GM10847 (cell line): Measurements from ENCODE around the gene PRR18.

ENCODE experiments used
- POLR2A ChIP-seq: IDR thresholded peaks from 2 replicates; pipeline ENCODE4 v1.6.1; 2011; ENCODE audit not compliant: insufficient read length; ENCODE audit errors: extremely low read depth

PRR18 gene

GRCh38 chr6:166275714-166276166 lies 32.5 kb downstream of the PRR18 start:
- no peak for TF ChIP-seq POLR2A

GRCh38 chr6:166274739-166275370 lies 33.3 kb downstream of the PRR18 start:
- TF ChIP-seq POLR2A = no peak

GRCh38 chr6:166274163-166274562 lies 34.0 kb downstream of the PRR18 start:
- TF ChIP-seq POLR2A = no peak

GRCh38 chr6:166271376-166271765 lies 36.8 kb downstream of the PRR18 start:
- TF ChIP-seq POLR2A = no peak

GRCh38 chr6:166270706-166271375 lies 37.4 kb downstream of the PRR18 start:
- TF ChIP-seq POLR2A = no peak

- TF ChIP-seq POLR2A = no peak
Measured at GRCh38 chr6:166269301-166270039, 38.7 kb downstream of the PRR18 start.

- no peak for TF ChIP-seq POLR2A
Measured at GRCh38 chr6:166268431-166268830, 39.8 kb downstream of the PRR18 start.

GRCh38 chr6:166267526-166267925 lies 40.7 kb downstream of the PRR18 start:
- no peak for TF ChIP-seq POLR2A

DNA sequence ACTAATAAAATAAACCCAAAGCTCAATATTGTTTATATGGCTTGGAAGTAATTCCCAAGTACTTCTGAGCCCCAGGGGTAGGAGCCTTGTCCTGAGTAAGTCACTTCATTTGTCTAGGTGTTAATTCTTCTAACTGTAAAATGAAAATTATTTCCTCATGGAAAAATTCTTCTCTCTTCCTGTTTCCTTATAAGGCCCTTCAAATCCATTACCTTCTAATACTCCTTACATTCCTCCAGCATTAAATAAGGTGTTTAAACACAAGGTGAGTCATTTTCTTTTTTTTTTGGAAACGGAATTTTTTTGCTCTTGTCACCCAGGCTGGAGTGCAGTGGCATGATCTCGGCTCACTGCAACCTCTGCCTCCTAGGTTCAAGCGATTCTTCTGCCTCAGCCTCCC lies 41.9 kb downstream of the PRR18 start:
- TF ChIP-seq POLR2A = no peak

GRCh38 chr6:166262743-166263515 lies 45.3 kb downstream of the PRR18 start:
- TF ChIP-seq POLR2A = no peak

DNA sequence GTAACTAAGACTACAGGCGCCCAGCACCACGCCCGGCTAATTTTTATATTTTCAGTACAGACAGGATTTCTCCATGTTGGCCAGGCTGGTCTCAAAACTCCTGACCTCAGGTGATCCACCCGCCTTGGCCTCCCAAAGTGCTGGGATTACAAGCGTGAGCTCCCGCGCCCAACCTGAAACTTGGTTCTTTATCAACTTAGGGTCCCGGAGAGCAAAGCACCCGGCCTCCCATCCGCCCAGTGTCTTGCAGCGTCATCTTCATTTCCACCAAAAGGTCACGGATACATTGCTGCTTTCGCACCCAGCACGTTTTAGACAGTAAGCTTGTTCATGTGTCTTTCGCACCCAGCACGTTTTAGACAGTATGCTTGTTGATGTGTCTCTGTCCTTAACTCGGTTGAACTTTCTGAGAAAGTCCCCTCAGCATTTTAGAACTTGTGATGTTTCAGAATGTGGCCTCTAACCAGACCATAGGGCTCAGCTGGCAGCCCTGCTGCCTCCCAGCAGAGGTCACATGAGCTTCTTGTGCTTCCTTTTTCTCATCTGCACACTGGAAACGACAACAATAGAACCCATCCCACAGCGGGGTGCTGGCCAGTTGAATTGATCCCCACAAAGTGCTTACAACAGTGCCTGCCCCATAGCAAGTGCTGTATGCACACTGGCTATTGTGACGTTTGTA lies 48.8 kb downstream of the PRR18 start:
- no peak for TF ChIP-seq POLR2A

- TF ChIP-seq POLR2A = no peak
Measured at GRCh38 chr6:166258854-166259276, 49.3 kb downstream of the PRR18 start.

DNA sequence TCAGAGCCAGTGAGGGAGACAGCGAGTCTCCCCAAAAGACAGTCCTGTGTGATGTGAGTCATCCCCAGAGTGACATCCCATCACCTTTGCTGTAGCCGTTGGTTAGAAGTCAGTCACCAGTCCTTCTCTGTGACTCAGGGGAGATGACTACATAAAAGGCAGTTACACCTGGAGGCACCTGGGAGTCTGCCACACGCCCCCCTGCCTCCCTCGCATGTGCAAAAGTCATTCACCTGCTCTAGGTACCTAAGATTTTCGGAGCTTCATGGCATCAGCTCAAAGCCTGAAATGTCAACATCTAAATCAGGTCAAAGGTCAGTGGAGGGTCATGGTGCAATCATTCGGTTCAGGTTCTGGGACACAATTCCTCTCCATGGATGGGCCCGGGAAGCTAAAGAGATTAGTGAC lies 50.3 kb downstream of the PRR18 start:
- TF ChIP-seq POLR2A = no peak
